Body of pancreas (tissue), 4 donors: ENCODE data around the gene RTN3. TPM values are rescaled to one million over a fixed set of nuclear protein-coding genes. Genes with fewer than 3 reads are reported as not detected.

ENCODE experiments used
- ATAC-seq: fragments of 150-250 bp; one replicate; pipeline ENCODE4 v1.9.1; 2016
- DNase-seq, 4 donors: peaks; one replicate each; pipeline ENCODE4 v3.0.0-alpha.2; 2019
- H3K27ac ChIP-seq, 4 donors: fragments of 200-600 bp; sonication (generic); 1 replicate in 3 of 4; 2 replicates in 1 of 4; pipeline versions ENCODE4 v1.5.1 to v1.6.1; 2016 to 2019; ENCODE audit warnings: mild to moderate bottlenecking in 1 of 4, mixed read lengths in 1 of 4, moderate library complexity in 1 of 4
- H3K27me3 ChIP-seq, 2 donors: fragments of 200-600 bp; sonication (generic); one replicate each; pipeline ENCODE4 v1.6.0; 2016; ENCODE audit warnings: mild to moderate bottlenecking in 1 of 2
- H3K36me3 ChIP-seq, 2 donors: fragments of 200-600 bp; sonication (generic); replicated peaks in 1 of 2; 2 replicates each; pipeline ENCODE4 v1.5.1; 2016; ENCODE audit warnings: low read depth in 2 of 2; ENCODE audit not compliant: insufficient read depth in 1 of 2
- H3K4me1 ChIP-seq: fragments of 200-600 bp; sonication (generic); one replicate; pipeline ENCODE4 v1.6.0; 2016
- H3K4me3 ChIP-seq, 2 donors: fragments of 200-600 bp; sonication (generic); 1 replicate in 1 of 2; 2 replicates in 1 of 2; pipeline ENCODE4 v1.5.1; 2016 to 2019
- H3K9me3 ChIP-seq, 3 donors: fragments of 200-600 bp; sonication (generic); 1 replicate in 2 of 3; 2 replicates in 1 of 3; pipeline ENCODE4 v1.5.1; 2016
- CTCF ChIP-seq, 7 experiments: fragments of 450-650 bp in 4 of 7; fragments of 200-600 bp in 3 of 7; sonication (generic) in 3 of 7; IDR thresholded peaks; one replicate each; pipeline ENCODE4 v1.5.1; 2016 to 2019; ENCODE audit warnings: antibody characterized with exemption in 7 of 7
- POLR2A ChIP-seq, 3 donors: fragments of 450-650 bp; IDR thresholded peaks; one replicate each; pipeline ENCODE4 v1.6.1; 2016; ENCODE audit warnings: antibody characterized with exemption in 3 of 3, mild to moderate bottlenecking in 2 of 3
- WGBS, 2 donors: methylation state at CpG; one replicate each; pipeline ENCODE4 v1.1.5; 2017; 5-methylcytosine and 5-hydroxymethylcytosine counted together
- intact Hi-C: fragments of 100-400 bp; cut with DNase I; formaldehyde crosslinking; loops from one replicate; pipeline ENCODE4 v1.15.1; 2023
- total RNA-seq, 2 donors: library from RNA; depleted of rRNA; stranded (reverse); fragments of >200 nt; gene quantifications; one replicate each; pipeline ENCODE4 v1.1.0, GENCODE V29; 2016

The RTN3 gene
- total RNA-seq, 2 donors from 2014 or later = 62.8 to 63.6 TPM

DNA sequence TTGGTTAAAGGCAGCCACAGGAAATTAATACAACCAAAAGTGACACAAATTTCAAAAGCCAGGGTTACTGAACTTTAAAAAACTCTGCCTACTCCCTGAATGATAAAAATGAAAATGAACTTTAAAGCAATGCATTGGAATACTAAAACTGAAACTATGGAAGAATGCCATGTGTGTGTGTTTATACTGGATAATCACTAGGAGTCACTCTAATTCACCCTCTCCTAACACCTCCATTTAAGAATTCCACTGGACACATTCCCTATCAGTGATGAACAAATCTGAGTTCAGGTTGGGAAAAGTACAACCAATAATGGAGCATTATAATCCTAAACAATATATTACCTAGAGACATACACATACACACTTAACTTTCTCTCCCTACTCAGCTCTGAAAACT lies 39.6 kb upstream of the RTN3 start:
- intact Hi-C loops = no loop called here
- no peak for DNase-seq
- H3K36me3 ChIP-seq = peaks cover 0 to 13% of the 10 kb centered on the region in 2 donors
- H3K27ac ChIP-seq = no peak overlapping the region
- H3K27me3 ChIP-seq = no peaks in the 10 kb centered on the region
- H3K4me1 ChIP-seq = peaks cover 24% of the 10 kb centered on the region
- no peak for ATAC-seq
- H3K4me3 ChIP-seq = no peak overlapping the region
- TF ChIP-seq POLR2A (IDR thresholded peaks at IDR 0.05) (no peak), CTCF (IDR thresholded peaks at IDR 0.05) (no peak)
- no peaks in the 10 kb centered on the region for H3K9me3 ChIP-seq

DNA sequence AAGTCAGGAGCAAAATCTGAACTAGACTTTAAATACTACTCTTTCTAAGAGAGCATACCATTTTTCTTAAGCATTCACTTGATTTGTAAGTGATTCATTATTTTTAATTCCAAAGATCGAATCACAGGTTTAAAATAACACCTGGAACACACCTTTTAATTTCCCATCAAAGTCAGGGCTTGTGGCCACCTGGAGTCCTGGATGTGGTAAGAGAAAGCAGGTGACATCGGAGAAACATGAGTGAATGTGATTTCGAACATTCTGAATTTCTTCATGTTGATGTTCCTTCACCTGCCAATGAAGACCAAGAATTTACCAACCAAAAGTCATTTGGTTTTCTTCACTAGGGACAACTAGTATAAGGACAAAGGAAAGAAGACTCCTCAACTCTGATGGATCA lies 38.1 kb upstream of the RTN3 start:
- intact Hi-C loops = no loop called here
- Histone ChIP-seq H3K9me3 (no peaks in the 10 kb centered on the region), H3K4me3 (no peak overlapping the region), H3K4me1 (peaks cover 24% of the 10 kb centered on the region), H3K27ac (peak overlapping the region; percentile 37 to 69 (median 48)), H3K36me3 (peaks cover 0 to 13% of the 10 kb centered on the region in 2 donors), H3K27me3 (no peaks in the 10 kb centered on the region)
- WGBS, 2 donors = 33 to 56% methylated on average over 3 of the region's 3 CpGs
- ATAC-seq (peak; percentile 62), DNase-seq (peak; percentile 34 to 68 (median 59))
- TF ChIP-seq CTCF (IDR thresholded peaks at IDR 0.05) (no peak), POLR2A (IDR thresholded peaks at IDR 0.05) (no peak)

- TF ChIP-seq POLR2A (IDR thresholded peaks at IDR 0.05) (no peak), CTCF (IDR thresholded peaks at IDR 0.05) (no peak)
- ATAC-seq = no peak
- H3K27ac ChIP-seq = no peak overlapping the region
- no peaks in the 10 kb centered on the region for H3K9me3 ChIP-seq
- DNase-seq = no peak
- H3K4me1 ChIP-seq = no peaks in the 10 kb centered on the region
- H3K36me3 ChIP-seq = peaks cover 0 to 8% of the 10 kb centered on the region in 2 donors
- WGBS, 2 donors = 91 to 95% methylated on average over 3 of the region's 3 CpGs
- no peak overlapping the region for H3K4me3 ChIP-seq
- no peaks in the 10 kb centered on the region for H3K27me3 ChIP-seq
- intact Hi-C loops = no loop called here
Measured at GRCh38 chr11:63652671-63653070, 28.6 kb upstream of the RTN3 start.

GRCh38 chr11:63660972-63661371 lies 20.3 kb upstream of the RTN3 start:
- ATAC-seq = no peak
- H3K27ac ChIP-seq = no peak overlapping the region
- peaks cover 0 to 4% of the 10 kb centered on the region in 2 donors for H3K36me3 ChIP-seq
- no peaks in the 10 kb centered on the region for H3K4me1 ChIP-seq
- H3K9me3 ChIP-seq = no peaks in the 10 kb centered on the region
- TF ChIP-seq CTCF (IDR thresholded peaks at IDR 0.05) (no peak), POLR2A (IDR thresholded peaks at IDR 0.05) (no peak)
- WGBS, 2 donors = 86 to 99% methylated on average over 8 of the region's 8 CpGs
- DNase-seq = no peak
- H3K4me3 ChIP-seq = no peak overlapping the region
- no peaks in the 10 kb centered on the region for H3K27me3 ChIP-seq
- intact Hi-C loops = no loop called here

DNA sequence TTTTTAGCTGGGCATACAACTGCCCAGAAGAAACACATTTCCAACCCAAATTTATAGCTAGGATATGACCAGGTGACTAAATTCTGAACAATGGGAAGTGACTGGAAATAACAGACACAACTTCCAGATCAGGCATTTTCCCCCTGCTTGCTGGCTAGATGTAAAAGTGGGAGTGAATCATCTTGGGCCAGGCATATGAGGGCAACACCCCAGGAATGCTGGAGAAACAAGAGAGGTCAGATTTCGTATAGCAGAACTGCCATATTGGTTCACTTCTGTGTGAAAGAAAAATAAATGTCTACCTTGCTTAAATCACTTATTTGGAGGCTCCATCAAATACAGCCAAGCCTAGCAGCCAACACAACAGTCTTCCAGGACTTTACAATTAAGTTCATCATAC lies 17.5 kb upstream of the RTN3 start:
- intact Hi-C loops = no loop called here
- Histone ChIP-seq H3K27me3 (no peaks in the 10 kb centered on the region), H3K36me3 (no peaks in the 10 kb centered on the region), H3K27ac (no peak overlapping the region), H3K4me1 (peaks cover 20% of the 10 kb centered on the region), H3K4me3 (no peak overlapping the region), H3K9me3 (no peaks in the 10 kb centered on the region)
- 0% methylated on average over 1 of the region's 1 CpG for WGBS, 2 donors
- DNase-seq = no peak
- TF ChIP-seq CTCF (IDR thresholded peaks at IDR 0.05) (no peak), POLR2A (IDR thresholded peaks at IDR 0.05) (no peak)
- no peak for ATAC-seq
